SIG-M5 treated with dmso at 0.1 percent for 504 hours (cell line): Measurements from ENCODE around the gene PKHD1.

Source experiments
- DNase-seq: peaks from one replicate; lab custom pipeline; 2025; ENCODE audit not compliant: unreplicated experiment; lab: John Stamatoyannopoulos, UW

Gene PKHD1

GRCh38 chr6:52104979-52105378, 17.6 kb upstream of the PKHD1 start:
- DNase-seq, result no peak

- DNase-seq, result no peak
These were observed 16.2 kb upstream of the PKHD1 start for GRCh38 chr6:52103623-52104022.

- DNase-seq, result no peak
These were observed 15.0 kb upstream of the PKHD1 start for GRCh38 chr6:52102405-52102804.

- DNase-seq, result no peak
These were observed 11.3 kb upstream of the PKHD1 start for GRCh38 chr6:52098721-52099120.

GRCh38 chr6:52089758-52090348, 2.4 kb upstream of the PKHD1 start:
- DNase-seq, result no peak

- DNase-seq, result no peak
These were observed 672 bp downstream of the PKHD1 start for GRCh38 chr6:52086741-52087140.

- DNase-seq, result no peak
These were observed 6.2 kb downstream of the PKHD1 start for GRCh38 chr6:52081237-52081636.

- DNase-seq, result no peak
These were observed 9.3 kb downstream of the PKHD1 start for GRCh38 chr6:52077961-52078625.

- DNase-seq, result no peak
These were observed 10.1 kb downstream of the PKHD1 start for GRCh38 chr6:52077180-52077884.

- DNase-seq, result no peak
These were observed 10.6 kb downstream of the PKHD1 start for GRCh38 chr6:52076791-52077179.

- DNase-seq, result no peak
These were observed 12.7 kb downstream of the PKHD1 start for GRCh38 chr6:52074716-52075115.

GRCh38 chr6:52074155-52074554, 13.3 kb downstream of the PKHD1 start:
- no peak for DNase-seq

- no peak for DNase-seq
These were observed 21.8 kb downstream of the PKHD1 start for GRCh38 chr6:52065621-52066020.

- peak; percentile 55 for DNase-seq
These were observed 23.6 kb downstream of the PKHD1 start for GRCh38 chr6:52063584-52064344.

- no peak for DNase-seq
These were observed 25.9 kb downstream of the PKHD1 start for GRCh38 chr6:52061481-52061880.

GRCh38 chr6:52059821-52060220, 27.6 kb downstream of the PKHD1 start:
- no peak for DNase-seq

GRCh38 chr6:52055451-52055850, 32.0 kb downstream of the PKHD1 start:
- no peak for DNase-seq

GRCh38 chr6:52053038-52053695, 34.2 kb downstream of the PKHD1 start:
- DNase-seq, result no peak

- no peak for DNase-seq
These were observed 37.4 kb downstream of the PKHD1 start for GRCh38 chr6:52050051-52050405.

GRCh38 chr6:52049252-52050050, 38.0 kb downstream of the PKHD1 start:
- peak; percentile 59 for DNase-seq
